Upper lobe of right lung (tissue), 1 donor: ENCODE results near the gene NKD2. TPM values are rescaled to one million over a fixed set of nuclear protein-coding genes. Genes with fewer than 3 reads are reported as not detected.

Experiments used
- ATAC-seq: fragments of 200-7000 bp; cut with Tn5 transposase; one replicate; pipeline ENCODE4 v1.9.1; 2020; ENCODE audit warnings: mild to moderate bottlenecking, moderate library complexity
- DNase-seq: peaks from one replicate; pipeline ENCODE4 v3.0.0-alpha.2; 2020
- H3K27ac ChIP-seq: fragments of 200-600 bp; one replicate; pipeline ENCODE4 v1.8.0; 2022
- H3K27me3 ChIP-seq: fragments of 200-600 bp; one replicate; pipeline ENCODE4 v1.8.0; 2022; ENCODE audit warnings: mild to moderate bottlenecking
- H3K36me3 ChIP-seq: fragments of 200-600 bp; one replicate; pipeline ENCODE4 v1.8.0; 2022
- H3K4me1 ChIP-seq: fragments of 200-600 bp; one replicate; pipeline ENCODE4 v1.8.0; 2022
- H3K4me3 ChIP-seq: fragments of 200-600 bp; one replicate; pipeline ENCODE4 v1.8.0; 2022; ENCODE audit warnings: mild to moderate bottlenecking
- H3K9me3 ChIP-seq: fragments of 200-600 bp; one replicate; pipeline ENCODE4 v1.8.0; 2022
- intact Hi-C: fragments of 100-400 bp; cut with DNase I; formaldehyde crosslinking; loops from one replicate; pipeline ENCODE4 v1.11.0; 2022
- total RNA-seq: library from RNA; stranded (reverse); fragmentation: NEBNext Ultra II Directional; extraction: Animal tissue kit (Norgen Biotek cat#: 25700); gene quantifications from one replicate; pipeline ENCODE4 v1.2.1, GENCODE V29; 2021
- TF ChIP-seq, protein P1 (sequence below): fragments of 200-600 bp; IDR thresholded peaks from one replicate; pipeline ENCODE4 v1.8.0; 2022; ENCODE audit warnings: antibody characterized with exemption
- donor health status: DM: no; HTN: yes; CAD: no; lungs with severe emphysema.

The NKD2 gene
- total RNA-seq, 1 donor from 2014 or later = 64.4 TPM

DNA sequence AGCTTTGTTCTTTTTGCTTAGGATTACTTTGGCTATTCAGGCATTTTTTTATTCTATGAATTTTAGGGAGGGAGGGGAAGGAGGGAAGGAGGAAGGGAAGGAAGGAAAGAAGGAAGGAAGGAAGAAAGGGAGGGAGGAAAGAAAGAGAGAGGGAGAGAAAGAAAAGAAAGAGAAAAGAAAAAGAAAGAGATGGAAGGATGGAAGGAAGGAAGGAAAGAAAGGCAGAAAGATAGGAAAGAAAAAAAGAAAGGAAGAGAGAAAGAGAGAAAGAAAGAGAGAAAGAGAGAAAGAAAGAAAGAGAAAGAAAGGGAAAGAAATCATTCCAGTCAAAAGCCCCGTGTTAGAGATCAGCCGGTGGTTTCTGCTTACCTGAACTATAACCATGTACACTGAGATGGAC, 20.8 kb upstream of the NKD2 start:
- Histone ChIP-seq H3K9me3 (no peaks in the 10 kb centered on the region), H3K4me3 (no peak overlapping the region), H3K4me1 (peaks cover 16% of the 10 kb centered on the region), H3K27ac (no peak overlapping the region), H3K27me3 (no peaks in the 10 kb centered on the region), H3K36me3 (no peaks in the 10 kb centered on the region)
- DNase-seq = no peak
- TF ChIP-seq, protein P1, sequence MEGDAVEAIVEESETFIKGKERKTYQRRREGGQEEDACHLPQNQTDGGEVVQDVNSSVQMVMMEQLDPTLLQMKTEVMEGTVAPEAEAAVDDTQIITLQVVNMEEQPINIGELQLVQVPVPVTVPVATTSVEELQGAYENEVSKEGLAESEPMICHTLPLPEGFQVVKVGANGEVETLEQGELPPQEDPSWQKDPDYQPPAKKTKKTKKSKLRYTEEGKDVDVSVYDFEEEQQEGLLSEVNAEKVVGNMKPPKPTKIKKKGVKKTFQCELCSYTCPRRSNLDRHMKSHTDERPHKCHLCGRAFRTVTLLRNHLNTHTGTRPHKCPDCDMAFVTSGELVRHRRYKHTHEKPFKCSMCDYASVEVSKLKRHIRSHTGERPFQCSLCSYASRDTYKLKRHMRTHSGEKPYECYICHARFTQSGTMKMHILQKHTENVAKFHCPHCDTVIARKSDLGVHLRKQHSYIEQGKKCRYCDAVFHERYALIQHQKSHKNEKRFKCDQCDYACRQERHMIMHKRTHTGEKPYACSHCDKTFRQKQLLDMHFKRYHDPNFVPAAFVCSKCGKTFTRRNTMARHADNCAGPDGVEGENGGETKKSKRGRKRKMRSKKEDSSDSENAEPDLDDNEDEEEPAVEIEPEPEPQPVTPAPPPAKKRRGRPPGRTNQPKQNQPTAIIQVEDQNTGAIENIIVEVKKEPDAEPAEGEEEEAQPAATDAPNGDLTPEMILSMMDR = no peak
- intact Hi-C loops = no loop called here
- ATAC-seq = no peak

DNA sequence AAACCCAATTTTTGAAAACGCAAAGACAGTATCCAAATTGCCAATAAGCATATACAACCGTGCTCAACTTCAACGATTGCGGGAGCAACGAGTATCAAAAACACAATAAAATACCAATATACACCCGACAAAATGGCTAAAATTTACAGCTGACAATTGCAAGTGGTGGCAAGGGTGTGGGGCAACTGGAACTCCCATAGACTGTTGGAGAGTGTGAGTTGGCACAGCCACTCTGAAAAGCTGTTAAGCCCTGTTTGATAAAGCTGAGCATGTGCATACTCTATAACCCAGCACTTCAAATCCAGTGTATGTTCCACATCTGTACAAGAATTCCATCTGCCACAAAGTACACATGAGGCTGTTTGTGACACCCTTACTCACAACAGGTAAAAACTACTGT, 20.3 kb upstream of the NKD2 start:
- H3K36me3 ChIP-seq = no peaks in the 10 kb centered on the region
- TF ChIP-seq, protein P1 = no peak
- ATAC-seq (no peak), DNase-seq (no peak)
- no peaks in the 10 kb centered on the region for H3K27me3 ChIP-seq
- peaks cover 16% of the 10 kb centered on the region for H3K4me1 ChIP-seq
- no peak overlapping the region for H3K4me3 ChIP-seq
- no peaks in the 10 kb centered on the region for H3K9me3 ChIP-seq
- no peak overlapping the region for H3K27ac ChIP-seq
- intact Hi-C loops = no loop called here

DNA sequence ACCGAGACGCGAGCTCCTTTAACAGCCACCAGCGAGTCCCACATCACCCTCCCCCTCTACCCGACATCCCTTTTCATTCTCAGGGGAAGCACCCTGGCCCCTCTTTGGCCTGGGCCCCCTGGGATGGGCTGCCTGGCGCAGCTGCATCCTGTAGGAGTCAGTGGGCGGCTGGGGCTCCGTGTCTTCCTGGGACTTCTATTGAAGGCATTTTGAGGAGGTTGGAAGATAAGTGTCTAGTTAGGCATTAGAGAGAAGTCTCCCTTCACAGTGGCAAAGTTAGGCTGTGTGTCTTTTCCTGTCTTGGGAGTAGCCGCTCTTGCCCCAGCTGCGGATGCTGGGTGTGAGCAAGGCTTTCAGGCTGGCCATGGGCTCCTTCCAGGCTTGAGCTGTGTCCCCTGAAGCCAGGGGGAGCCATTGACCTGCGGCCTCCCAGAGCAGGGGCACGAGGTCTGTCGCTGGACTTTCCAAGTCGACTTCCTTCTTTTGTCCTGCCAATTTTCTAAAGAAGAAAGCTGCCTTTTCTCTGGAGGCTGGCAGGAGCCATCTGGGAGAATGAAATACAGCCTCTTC, 18.6 kb upstream of the NKD2 start:
- H3K36me3 ChIP-seq = no peaks in the 10 kb centered on the region
- H3K9me3 ChIP-seq = no peaks in the 10 kb centered on the region
- no peaks in the 10 kb centered on the region for H3K27me3 ChIP-seq
- H3K27ac ChIP-seq = peak overlapping the region; percentile 68
- TF ChIP-seq, protein P1 = peak; percentile 57
- peak; percentile 70 for DNase-seq
- H3K4me1 ChIP-seq = peaks cover 16% of the 10 kb centered on the region
- no peak overlapping the region for H3K4me3 ChIP-seq
- intact Hi-C loops = no loop called here
- ATAC-seq = peak; percentile 79

DNA sequence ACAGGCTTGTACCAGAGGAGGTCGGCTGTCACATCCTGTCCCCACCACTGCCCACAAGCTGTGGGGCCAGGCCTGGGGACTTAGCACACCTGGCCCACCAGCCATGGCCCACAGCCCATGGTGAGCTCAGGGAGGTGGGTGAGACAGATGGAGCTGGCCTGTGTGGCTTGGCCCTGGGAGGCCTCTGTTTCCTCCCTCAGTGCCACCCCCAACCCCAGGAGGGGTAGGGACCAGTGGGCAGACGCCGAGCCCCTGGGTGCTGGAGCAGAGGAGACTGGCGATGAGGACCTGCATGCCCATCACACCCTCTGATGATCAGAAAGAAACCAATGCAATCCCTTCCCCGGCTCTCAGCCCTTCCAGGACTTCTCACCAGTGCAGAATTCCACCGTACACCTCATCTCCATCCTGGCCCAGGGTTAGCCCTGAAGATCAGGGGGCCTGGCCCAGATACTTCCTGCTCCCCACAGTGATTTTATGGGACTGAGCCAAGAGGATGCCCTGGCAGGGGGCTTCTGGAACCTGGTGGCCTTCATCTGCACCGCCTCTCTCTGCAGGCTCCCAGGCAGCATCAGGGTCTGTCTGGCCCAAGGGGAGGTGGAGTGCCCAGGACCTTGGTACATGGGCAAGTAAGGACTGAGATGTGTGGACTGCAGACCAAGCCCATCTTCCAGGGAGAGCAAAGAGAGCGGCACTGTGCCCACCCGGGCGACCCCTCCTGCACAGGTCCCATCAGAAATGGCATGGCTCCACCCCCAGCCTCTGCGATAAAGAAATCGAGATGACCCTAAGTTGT, 16.9 kb upstream of the NKD2 start:
- Histone ChIP-seq H3K27ac (peak overlapping the region; percentile 55), H3K4me1 (peaks cover 16% of the 10 kb centered on the region), H3K9me3 (no peaks in the 10 kb centered on the region), H3K27me3 (no peaks in the 10 kb centered on the region), H3K36me3 (no peaks in the 10 kb centered on the region), H3K4me3 (no peak overlapping the region)
- intact Hi-C loops = no loop called here
- ATAC-seq (no peak), DNase-seq (no peak)
- TF ChIP-seq, protein P1 = no peak

DNA sequence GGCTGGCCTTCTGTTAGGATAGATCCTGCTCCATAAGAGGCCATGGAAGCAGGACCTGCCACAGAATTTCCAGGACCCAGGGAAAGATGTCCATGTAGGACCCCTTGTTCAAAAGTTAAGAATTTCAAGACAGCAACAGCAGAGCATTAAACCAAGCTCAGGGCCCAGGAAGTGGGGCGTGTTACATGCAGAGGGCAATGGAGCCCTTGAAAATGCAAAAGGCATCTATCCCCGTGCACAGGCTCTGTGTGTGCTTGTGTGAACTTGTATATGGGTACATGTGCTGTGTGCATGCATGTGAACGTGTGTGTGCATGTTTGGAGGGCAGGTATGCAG, 14.4 kb upstream of the NKD2 start:
- Histone ChIP-seq H3K4me3 (no peak overlapping the region), H3K36me3 (no peaks in the 10 kb centered on the region), H3K27me3 (no peaks in the 10 kb centered on the region), H3K4me1 (peaks cover 23% of the 10 kb centered on the region), H3K27ac (peak overlapping the region; percentile 55), H3K9me3 (no peaks in the 10 kb centered on the region)
- ATAC-seq (no peak), DNase-seq (no peak)
- TF ChIP-seq, protein P1 = no peak
- intact Hi-C loops = no loop called here
